Thyroid gland (tissue), 4 donors: ENCODE data around the gene DHRS1. TPM values are rescaled to one million over a fixed set of nuclear protein-coding genes. Genes with fewer than 3 reads are reported as not detected.

Experiments
- DNase-seq, 2 donors: peaks; one replicate each; pipeline ENCODE4 v3.0.0-alpha.2; 2019
- H3K27ac ChIP-seq, 3 donors: fragments of 200-600 bp; sonication (generic); 1 replicate in 2 of 3; 2 replicates in 1 of 3; pipeline ENCODE4 v1.5.1; 2016 to 2019; ENCODE audit warnings: mild to moderate bottlenecking in 1 of 3, moderate library complexity in 1 of 3
- H3K27me3 ChIP-seq: fragments of 200-600 bp; sonication (generic); one replicate; pipeline ENCODE4 v1.5.1; 2019
- H3K36me3 ChIP-seq, 2 donors: fragments of 200-600 bp; sonication (generic); one replicate each; pipeline ENCODE4 v1.5.1; 2016 to 2019
- H3K4me1 ChIP-seq, 2 donors: fragments of 200-600 bp; sonication (generic); one replicate each; pipeline ENCODE4 v1.5.1; 2017 to 2019
- H3K4me3 ChIP-seq, 3 donors: fragments of 200-600 bp; sonication (generic); replicated peaks in 1 of 3; 1 replicate in 2 of 3; 2 replicates in 1 of 3; pipeline ENCODE4 v1.5.1; 2016; ENCODE audit warnings: mild to moderate bottlenecking in 1 of 3
- H3K9me3 ChIP-seq: fragments of 200-600 bp; sonication (generic); one replicate; pipeline ENCODE4 v1.5.1; 2017
- POLR2A ChIP-seq, 2 donors: fragments of 450-650 bp; IDR thresholded peaks; one replicate each; pipeline ENCODE4 v1.6.1; 2017; ENCODE audit warnings: antibody characterized with exemption in 2 of 2, mild to moderate bottlenecking in 2 of 2, moderate library complexity in 1 of 2
- WGBS, 2 donors: methylation state at CpG; one replicate each; pipeline ENCODE4 v1.1.5; 2017; 5-methylcytosine and 5-hydroxymethylcytosine counted together
- intact Hi-C: fragments of 100-400 bp; cut with DNase I; formaldehyde crosslinking; loops from one replicate; pipeline ENCODE4 v1.15.1; 2023
- total RNA-seq, 4 donors: library from RNA; depleted of rRNA; stranded (reverse); fragments of >200 nt; gene quantifications; one replicate each; pipeline ENCODE4 v1.2.3, GENCODE V29; 2016
- TF ChIP-seq, protein P1 (sequence below), 6 experiments: fragments of 200-600 bp in 3 of 6; fragments of 450-650 bp in 3 of 6; sonication (generic) in 3 of 6; IDR thresholded peaks; one replicate each; pipeline ENCODE4 v1.5.1; 2016 to 2019; ENCODE audit warnings: antibody characterized with exemption in 6 of 6, mild to moderate bottlenecking in 2 of 6, inconsistent platforms in 1 of 6, moderate library complexity in 1 of 6

DHRS1 gene
- total RNA-seq, 4 donors from 2014 or later = 35.2 to 59.3 (median 38.3) TPM

DNA sequence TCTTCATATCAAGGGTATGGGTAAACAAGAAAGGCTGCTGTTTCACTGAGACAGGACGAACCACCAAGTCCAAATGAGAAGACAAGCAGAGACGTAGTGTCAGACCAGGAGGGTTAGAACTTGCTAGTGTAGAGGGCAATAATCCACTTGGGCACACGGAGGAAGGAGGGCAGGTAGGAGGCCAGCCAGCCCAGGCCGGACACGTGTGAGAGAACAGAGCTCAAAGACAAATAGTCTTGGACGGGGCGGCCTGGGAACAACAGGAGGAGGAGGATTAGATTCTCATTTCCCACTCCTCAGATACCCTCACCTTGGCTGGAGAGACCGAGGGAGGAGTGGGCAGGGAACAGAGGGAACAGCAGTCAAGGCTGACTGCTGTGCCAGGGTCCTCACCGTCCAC is 8.8 kb downstream of the DHRS1 start:
- Histone ChIP-seq H3K9me3 (no peaks in the 10 kb centered on the region), H3K4me3 (no peak overlapping the region), H3K27me3 (no peaks in the 10 kb centered on the region), H3K36me3 (peaks cover 7 to 17% of the 10 kb centered on the region in 2 donors), H3K4me1 (no peaks in the 10 kb centered on the region), H3K27ac (no peak overlapping the region)
- no peak for DNase-seq
- intact Hi-C loops = no loop called here
- WGBS, 2 donors = 86 to 88% methylated on average over 9 of the region's 9 CpGs
- TF ChIP-seq POLR2A (IDR thresholded peaks at IDR 0.05) = no peak
- TF ChIP-seq, protein P1, sequence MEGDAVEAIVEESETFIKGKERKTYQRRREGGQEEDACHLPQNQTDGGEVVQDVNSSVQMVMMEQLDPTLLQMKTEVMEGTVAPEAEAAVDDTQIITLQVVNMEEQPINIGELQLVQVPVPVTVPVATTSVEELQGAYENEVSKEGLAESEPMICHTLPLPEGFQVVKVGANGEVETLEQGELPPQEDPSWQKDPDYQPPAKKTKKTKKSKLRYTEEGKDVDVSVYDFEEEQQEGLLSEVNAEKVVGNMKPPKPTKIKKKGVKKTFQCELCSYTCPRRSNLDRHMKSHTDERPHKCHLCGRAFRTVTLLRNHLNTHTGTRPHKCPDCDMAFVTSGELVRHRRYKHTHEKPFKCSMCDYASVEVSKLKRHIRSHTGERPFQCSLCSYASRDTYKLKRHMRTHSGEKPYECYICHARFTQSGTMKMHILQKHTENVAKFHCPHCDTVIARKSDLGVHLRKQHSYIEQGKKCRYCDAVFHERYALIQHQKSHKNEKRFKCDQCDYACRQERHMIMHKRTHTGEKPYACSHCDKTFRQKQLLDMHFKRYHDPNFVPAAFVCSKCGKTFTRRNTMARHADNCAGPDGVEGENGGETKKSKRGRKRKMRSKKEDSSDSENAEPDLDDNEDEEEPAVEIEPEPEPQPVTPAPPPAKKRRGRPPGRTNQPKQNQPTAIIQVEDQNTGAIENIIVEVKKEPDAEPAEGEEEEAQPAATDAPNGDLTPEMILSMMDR (IDR thresholded peaks at IDR 0.05) = no peak

DNA sequence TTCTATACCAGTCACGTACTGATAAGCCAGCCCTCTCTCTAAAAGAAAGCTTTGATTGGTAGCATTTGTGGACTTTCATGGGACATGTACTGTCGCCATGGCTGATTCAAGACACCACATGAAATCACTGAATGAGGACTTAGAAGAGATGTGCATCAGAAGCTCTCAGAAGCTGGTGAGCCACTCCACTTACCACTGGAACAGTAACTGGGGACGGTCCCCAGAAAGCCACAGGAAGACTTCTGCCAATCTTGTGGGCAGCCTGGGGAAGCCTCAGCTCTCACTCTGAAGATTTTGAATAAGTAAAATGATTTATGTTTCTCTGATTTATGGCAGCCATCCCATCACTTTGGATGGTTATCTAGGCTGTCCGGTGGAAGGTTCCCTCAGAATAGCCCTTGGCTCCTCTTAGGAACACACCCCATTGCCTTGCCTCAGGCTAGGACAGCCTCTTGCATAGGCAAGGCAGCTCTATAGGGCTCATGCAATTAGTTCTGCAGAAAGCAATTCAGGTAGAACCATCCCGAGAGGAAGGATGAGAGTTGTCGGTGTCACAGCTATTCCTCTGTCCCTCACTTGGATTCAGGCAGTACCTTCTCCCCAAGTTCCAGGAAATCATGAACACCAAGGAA is 9.8 kb downstream of the DHRS1 start:
- Histone ChIP-seq H3K27ac (no peak overlapping the region), H3K27me3 (no peaks in the 10 kb centered on the region), H3K36me3 (peaks cover 7 to 17% of the 10 kb centered on the region in 2 donors), H3K9me3 (no peaks in the 10 kb centered on the region), H3K4me3 (no peak overlapping the region), H3K4me1 (no peaks in the 10 kb centered on the region)
- intact Hi-C loops = no loop called here
- 74 to 90% methylated on average over 5 to 6 of the region's 6 CpGs for WGBS, 2 donors
- no peak for TF ChIP-seq POLR2A (IDR thresholded peaks at IDR 0.05)
- TF ChIP-seq, protein P1 (IDR thresholded peaks at IDR 0.05) = no peak
- DNase-seq = no peak

DNA sequence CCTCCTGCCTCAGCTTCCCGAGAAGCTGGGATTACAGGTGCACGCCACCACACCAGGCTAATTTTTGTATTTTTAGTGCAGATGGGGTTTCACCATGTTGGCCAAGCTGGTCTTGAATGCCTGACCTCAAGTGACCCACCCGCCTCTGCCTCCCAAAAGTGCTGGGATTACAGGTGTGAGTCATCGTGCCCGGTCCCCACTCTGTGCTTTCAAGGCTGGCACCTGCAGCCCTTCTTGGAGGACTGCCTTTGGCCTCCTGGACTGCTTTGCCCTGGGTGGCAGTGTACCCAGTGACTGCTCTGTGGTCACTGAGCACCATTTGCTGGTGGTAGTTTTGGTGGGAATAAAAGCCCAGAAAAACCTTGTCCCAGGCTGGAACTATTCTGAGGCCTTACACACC is 12.6 kb downstream of the DHRS1 start:
- Histone ChIP-seq H3K4me1 (peaks cover 4 to 12% of the 10 kb centered on the region in 2 donors), H3K27ac (no peak overlapping the region), H3K4me3 (no peak overlapping the region), H3K9me3 (no peaks in the 10 kb centered on the region), H3K36me3 (peaks cover 7 to 13% of the 10 kb centered on the region in 2 donors), H3K27me3 (no peaks in the 10 kb centered on the region)
- TF ChIP-seq, protein P1 (IDR thresholded peaks at IDR 0.05) = no peak
- no peak for TF ChIP-seq POLR2A (IDR thresholded peaks at IDR 0.05)
- DNase-seq = no peak
- WGBS, 2 donors = 98% methylated on average over 5 of the region's 5 CpGs
- intact Hi-C loops = no loop called here

DNA sequence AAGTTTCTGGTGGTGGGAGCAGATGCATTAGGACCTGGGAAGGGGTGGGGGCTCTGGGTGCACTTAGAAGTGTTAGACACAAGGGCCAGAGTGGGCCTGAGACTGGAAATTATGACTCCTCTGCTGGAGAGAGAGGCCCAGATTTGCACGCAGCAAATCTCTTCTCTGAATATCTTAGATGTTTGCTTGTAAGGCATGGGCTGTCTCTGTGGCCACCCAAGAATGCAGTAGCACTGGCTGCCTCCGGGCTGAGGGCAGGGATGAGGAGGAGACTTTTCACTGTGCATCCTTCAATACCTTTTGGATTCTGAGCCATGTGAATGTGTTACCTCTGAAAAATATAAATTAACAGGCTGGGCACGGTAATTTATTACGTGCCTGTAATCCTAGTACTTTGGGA is 14.2 kb downstream of the DHRS1 start:
- intact Hi-C loops = no loop called here
- H3K4me1 ChIP-seq = peaks cover 4 to 17% of the 10 kb centered on the region in 2 donors
- no peaks in the 10 kb centered on the region for H3K9me3 ChIP-seq
- H3K4me3 ChIP-seq = no peak overlapping the region
- H3K27me3 ChIP-seq = no peaks in the 10 kb centered on the region
- no peak for TF ChIP-seq POLR2A (IDR thresholded peaks at IDR 0.05)
- TF ChIP-seq, protein P1 (IDR thresholded peaks at IDR 0.05) = no peak
- H3K36me3 ChIP-seq = peaks cover 3 to 4% of the 10 kb centered on the region in 2 donors
- DNase-seq = no peak
- 82 to 84% methylated on average over 4 of the region's 4 CpGs for WGBS, 2 donors
- no peak overlapping the region for H3K27ac ChIP-seq

DNA sequence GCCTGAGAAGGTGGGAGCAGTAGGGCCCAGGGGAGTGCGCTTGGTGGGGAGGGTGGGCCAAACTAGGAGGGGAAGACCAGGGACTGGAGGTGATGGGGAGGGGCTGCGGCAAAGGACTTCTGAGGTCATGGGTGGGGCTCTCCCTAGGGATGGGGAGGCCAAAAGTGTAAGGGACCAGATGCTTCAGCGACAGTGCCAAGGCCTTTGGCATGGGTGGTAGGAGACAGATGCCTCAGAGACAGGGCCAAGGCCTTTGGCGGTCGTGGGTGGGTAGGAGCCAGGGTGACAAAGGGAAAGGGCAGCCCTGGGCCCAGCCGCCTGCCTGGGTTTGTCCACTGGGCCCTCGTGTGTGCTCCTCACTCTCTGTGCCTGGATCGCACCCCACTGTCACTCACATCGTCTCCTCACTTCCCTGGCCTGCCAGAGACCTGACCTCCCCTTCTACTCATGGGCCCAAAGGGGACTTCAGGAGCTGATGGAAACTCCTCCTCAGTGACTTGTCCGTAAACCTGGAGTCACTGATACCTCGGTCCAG is 15.0 kb downstream of the DHRS1 start:
- Histone ChIP-seq H3K4me3 (no peak overlapping the region), H3K27ac (no peak overlapping the region), H3K27me3 (no peaks in the 10 kb centered on the region), H3K36me3 (no peaks in the 10 kb centered on the region), H3K4me1 (peaks cover 4 to 17% of the 10 kb centered on the region in 2 donors), H3K9me3 (no peaks in the 10 kb centered on the region)
- no peak for DNase-seq
- TF ChIP-seq, protein P1 (IDR thresholded peaks at IDR 0.05) = no peak
- TF ChIP-seq POLR2A (IDR thresholded peaks at IDR 0.05) = no peak
- 84 to 85% methylated on average over 11 of the region's 11 CpGs for WGBS, 2 donors
- intact Hi-C loops = no loop called here
